SK-N-SH treated with all-trans-retinoic acid at 6 μM for 48 hours (cell line): Measurements from ENCODE around the gene ROBO1.

Experiments used
- CREB5 ChIP-seq: fragments of 250-450 bp; sonication (Bioruptor Pico); IDR thresholded peaks from 2 replicates; pipeline ENCODE4 v1.5.1; 2020; ENCODE audit warnings: low read depth, mild to moderate bottlenecking, moderate library complexity
- GLIS3 ChIP-seq: fragments of 250-450 bp; sonication (Bioruptor Pico); IDR thresholded peaks from 2 replicates; pipeline ENCODE4 v1.5.0; 2020; ENCODE audit warnings: mild to moderate bottlenecking, moderate library complexity
- PATZ1 ChIP-seq: fragments of 250-450 bp; sonication (Bioruptor Pico); IDR thresholded peaks from 2 replicates; pipeline ENCODE4 v1.8.0; 2020; ENCODE audit warnings: mild to moderate bottlenecking, moderate library complexity, borderline replicate concordance
- RARB ChIP-seq: fragments of 250-450 bp; sonication (Bioruptor Pico); IDR thresholded peaks from 2 replicates; pipeline ENCODE4 v1.8.0; 2021; ENCODE audit warnings: mild to moderate bottlenecking, moderate library complexity
- TCF4 ChIP-seq: fragments of 250-450 bp; sonication (Bioruptor Pico); IDR thresholded peaks from 2 replicates; pipeline ENCODE4 v1.8.0; 2021; ENCODE audit warnings: mild to moderate bottlenecking, moderate library complexity, borderline replicate concordance
- TOX ChIP-seq: fragments of 250-450 bp; sonication (Bioruptor Pico); IDR thresholded peaks from 2 replicates; pipeline ENCODE4 v1.8.0; 2021; ENCODE audit warnings: mild to moderate bottlenecking, moderate library complexity, borderline replicate concordance
- ZFP3 ChIP-seq: fragments of 250-450 bp; sonication (Bioruptor Pico); IDR thresholded peaks from 2 replicates; pipeline ENCODE4 v1.5.0; 2020; ENCODE audit warnings: mild to moderate bottlenecking, moderate library complexity
- ZNF565 ChIP-seq: fragments of 450-650 bp; formaldehyde crosslinking; conservative IDR thresholded peaks from 2 replicates; pipeline ENCODE4 v1.5.0; 2020; ENCODE audit warnings: low read depth, mild to moderate bottlenecking, moderate library complexity
- ZNF70 ChIP-seq: fragments of 450-650 bp; formaldehyde crosslinking; IDR thresholded peaks from 2 replicates; pipeline ENCODE4 v1.5.0; 2020; ENCODE audit warnings: mild to moderate bottlenecking, moderate library complexity

- TF ChIP-seq TCF4 (no peak), PATZ1 (CRISPR knock-in tag) (no peak), ZFP3 (CRISPR knock-in tag) (no peak), TOX (CRISPR knock-in tag) (no peak), CREB5 (no peak), ZNF565 (CRISPR knock-in tag) (no peak), GLIS3 (no peak), ZNF70 (CRISPR knock-in tag) (no peak), RARB (CRISPR knock-in tag) (no peak)
These were observed 610.6 kb downstream of the ROBO1 start for GRCh38 chr3:79157191-79157590.
